Measurements from ENCODE around the gene ACSF3.

ACSF3 gene

GRCh38 chr16:89153848-89154271 lies 60.2 kb downstream of the ACSF3 start:
- no peak overlapping the region for H3K4me3 ChIP-seq (ENCODE audit: low read depth, low read length)
- DNase-seq (ENCODE audit: low read depth, low spot score): no peak
- CTCF ChIA-PET: interaction anchor here (1.4 kb wide), 1 partner anchor 13 kb away, joined by 4 read pairs; no protein-coding TSS in a partner anchor
- POLR2A ChIA-PET: no interaction called here
- no peak for TF ChIP-seq CTCF (IDR thresholded peaks at IDR 0.05; ENCODE audit: insufficient read depth, low read length, missing control alignments)

- H3K4me3 ChIP-seq (ENCODE audit: low read depth, low read length): no peak overlapping the region
- DNase-seq (ENCODE audit: low read depth, low spot score): no peak
- POLR2A ChIA-PET: interaction anchor here (1.2 kb wide), 1 partner anchor 10 kb away, joined by 3 read pairs; no protein-coding TSS in a partner anchor
- CTCF ChIA-PET: interaction anchor here (0.6 to 1.4 kb wide), 2 partner anchors 12 to 60 kb away, joined by 3 to 4 read pairs; no protein-coding TSS in a partner anchor
- no peak for TF ChIP-seq CTCF (IDR thresholded peaks at IDR 0.05; ENCODE audit: insufficient read depth, low read length, missing control alignments)
Measured at GRCh38 chr16:89154390-89155183, 60.9 kb downstream of the ACSF3 start.

- CTCF ChIA-PET: interaction anchor here (0.6 to 2.1 kb wide), 4 partner anchors 12 to 59 kb away, joined by 3 to 16 read pairs (median 4); no protein-coding TSS in a partner anchor
- POLR2A ChIA-PET: interaction anchor here (1.2 kb wide), 1 partner anchor 10 kb away, joined by 3 read pairs; no protein-coding TSS in a partner anchor
- no peak for DNase-seq (ENCODE audit: low read depth, low spot score)
Measured at GRCh38 chr16:89155184-89155679, 61.6 kb downstream of the ACSF3 start.

GRCh38 chr16:89155851-89156739 lies 62.4 kb downstream of the ACSF3 start:
- POLR2A ChIA-PET: interaction anchor here (0.6 to 1.2 kb wide), 2 partner anchors 9 to 411 kb away, joined by 3 read pairs; no protein-coding TSS in a partner anchor
- H3K4me3 ChIP-seq (ENCODE audit: low read depth, low read length): no peak overlapping the region
- TF ChIP-seq CTCF (IDR thresholded peaks at IDR 0.05; ENCODE audit: insufficient read depth, low read length, missing control alignments): no peak
- CTCF ChIA-PET: interaction anchor here (0.7 to 2.1 kb wide), 4 partner anchors 11 to 413 kb away, joined by 3 to 16 read pairs (median 3); no protein-coding TSS in a partner anchor
- no peak for DNase-seq (ENCODE audit: low read depth, low spot score)

More at GRCh38 chr16:89155184-89155679, 61.6 kb downstream of the ACSF3 start:
- H3K4me3 ChIP-seq (ENCODE audit: low read depth, low read length): no peak overlapping the region
- TF ChIP-seq CTCF (IDR thresholded peaks at IDR 0.05; ENCODE audit: insufficient read depth, low read length, missing control alignments): no peak

- CTCF ChIA-PET: interaction anchor here (0.7 to 2.1 kb wide), 3 partner anchors 11 to 414 kb away, joined by 3 to 16 read pairs (median 3); no protein-coding TSS in a partner anchor
- no peak for TF ChIP-seq CTCF (IDR thresholded peaks at IDR 0.05; ENCODE audit: insufficient read depth, low read length, missing control alignments)
- DNase-seq (ENCODE audit: low read depth, low spot score): no peak
- no peak overlapping the region for H3K4me3 ChIP-seq (ENCODE audit: low read depth, low read length)
- POLR2A ChIA-PET: no interaction called here
Measured at GRCh38 chr16:89156740-89157645, 63.3 kb downstream of the ACSF3 start.

Data from AG04449 (cell line).